MG63 (cell line): Measurements from ENCODE around the gene TBC1D16. TPM values are rescaled to one million over a fixed set of nuclear protein-coding genes. Genes with fewer than 3 reads are reported as not detected.
"Not testable (repeated sequence)": the region's sequence is repeated elsewhere in the genome, so short reads cannot be mapped to it uniquely, and the experiment has no call there.

Experiments
- DNase-seq: peaks from one replicate; pipeline ENCODE4 v3.0.0-alpha.2; 2020
- H3K27me3 ChIP-seq: fragments of 250-450 bp; sonication (Bioruptor Pico); 2 replicates; pipeline ENCODE4 v1.5.1; 2020; ENCODE audit warnings: mild to moderate bottlenecking, moderate library complexity
- H3K36me3 ChIP-seq: fragments of 250-450 bp; sonication (Bioruptor Pico); 2 replicates; pipeline ENCODE4 v1.5.1; 2020; ENCODE audit warnings: mild to moderate bottlenecking, moderate library complexity
- H3K4me3 ChIP-seq: fragments of 250-450 bp; sonication (Bioruptor Pico); 2 replicates; pipeline ENCODE4 v1.5.1; 2020; ENCODE audit warnings: mild to moderate bottlenecking, moderate library complexity
- H3K9me3 ChIP-seq: fragments of 250-450 bp; sonication (Bioruptor Pico); 2 replicates; pipeline ENCODE4 v1.5.1; 2020; ENCODE audit warnings: mild to moderate bottlenecking, moderate library complexity
- total RNA-seq: library from RNA; depleted of rRNA; stranded (reverse); fragments of >200 nt; shearing (Covaris generic); gene quantifications from 2 replicates; pipeline ENCODE4 v1.2.3, GENCODE V29; 2014; ENCODE audit warnings: low replicate concordance

TBC1D16 gene
- total RNA-seq, 1 experiment from 2014 or later = 15.0 TPM

DNA sequence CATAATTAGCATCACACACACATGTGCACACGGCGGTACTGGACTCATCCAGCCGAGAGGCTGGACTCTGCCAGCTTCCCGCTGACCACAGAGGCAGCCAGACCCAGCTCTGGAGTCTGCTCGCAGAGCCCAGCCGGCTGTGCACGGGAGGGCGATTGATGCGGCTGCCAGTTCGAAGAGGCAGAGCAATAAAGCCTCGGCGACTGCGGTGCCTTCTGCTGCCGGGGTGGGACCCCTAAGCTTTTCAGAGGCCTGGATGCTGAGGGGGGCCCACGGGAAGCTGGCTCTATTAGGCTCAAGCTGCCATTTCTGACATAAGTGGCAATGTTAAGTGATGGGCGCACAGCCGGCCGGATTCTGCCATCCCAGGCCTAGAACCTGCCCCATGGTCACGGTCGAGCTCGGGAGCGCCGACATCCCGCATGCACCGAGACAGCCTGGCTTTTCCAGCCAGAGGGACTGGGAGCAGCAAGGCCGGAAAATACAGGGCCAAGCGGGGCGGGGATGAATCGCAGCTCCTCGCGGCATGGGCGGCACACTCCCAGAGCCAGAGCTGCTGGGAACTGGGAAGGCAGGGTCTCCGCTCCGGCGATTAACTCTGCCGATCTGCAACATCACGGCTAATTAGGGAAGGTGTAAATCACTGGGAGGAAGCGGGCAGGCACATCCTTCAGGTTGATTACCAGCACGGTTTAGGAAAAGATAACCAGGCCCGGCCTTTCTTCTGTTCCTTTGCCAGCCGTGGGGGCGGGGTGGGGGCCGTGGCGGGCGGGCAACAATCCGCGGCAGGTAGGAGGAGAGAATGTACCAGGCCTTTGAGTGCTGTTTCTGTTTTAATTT is 57.7 kb downstream of the TBC1D16 start:
- Histone ChIP-seq H3K27me3 (no peaks in the 10 kb centered on the region), H3K9me3 (no peaks in the 10 kb centered on the region), H3K36me3 (no peaks in the 10 kb centered on the region), H3K4me3 (no peak overlapping the region)
- DNase-seq = no peak

DNA sequence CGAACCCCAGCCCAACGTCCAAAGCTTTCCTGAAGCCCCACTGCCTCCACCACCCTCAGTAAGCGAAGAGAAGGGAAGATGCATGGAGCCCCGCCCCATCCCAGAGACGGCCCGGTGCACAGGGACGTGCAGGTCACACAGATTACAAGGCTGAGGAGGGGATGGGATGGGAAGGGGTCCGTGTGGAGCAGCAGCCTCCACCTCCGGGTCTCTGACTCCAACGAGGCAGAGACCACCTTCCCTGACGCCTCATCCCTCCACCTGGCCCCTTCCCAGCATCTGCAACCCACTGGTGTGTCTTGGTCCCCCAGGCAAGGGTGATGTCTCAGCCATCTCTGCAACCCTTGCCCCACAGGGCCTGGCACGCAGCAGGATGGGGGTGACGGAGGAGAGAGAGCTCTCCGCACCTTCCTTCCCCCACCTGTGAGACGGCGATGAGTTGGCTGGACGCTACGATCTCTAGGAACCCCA is 58.5 kb downstream of the TBC1D16 start:
- H3K9me3 ChIP-seq = no peaks in the 10 kb centered on the region
- H3K4me3 ChIP-seq = no peak overlapping the region
- no peak for DNase-seq
- H3K27me3 ChIP-seq = no peaks in the 10 kb centered on the region
- H3K36me3 ChIP-seq = no peaks in the 10 kb centered on the region

DNA sequence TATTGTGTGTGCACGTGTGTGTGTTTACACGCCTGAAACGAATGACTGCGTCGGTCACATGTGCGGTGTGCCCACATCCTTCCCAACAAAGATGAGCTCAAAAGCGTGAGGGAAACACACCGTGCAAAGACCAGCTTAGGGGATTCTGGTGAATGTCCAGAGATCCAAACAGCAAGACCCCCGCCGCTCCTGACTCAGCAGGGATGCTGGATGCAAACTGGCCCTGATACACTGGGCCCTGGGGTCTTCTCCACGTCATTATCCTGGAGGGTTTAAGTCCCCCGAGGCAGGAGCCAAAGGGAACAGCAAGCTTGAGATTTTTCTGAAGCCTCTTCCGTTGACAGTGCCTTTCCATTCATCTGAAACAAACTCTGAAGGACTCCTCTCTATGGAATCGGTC is 59.2 kb downstream of the TBC1D16 start:
- no peak overlapping the region for H3K4me3 ChIP-seq
- no peaks in the 10 kb centered on the region for H3K27me3 ChIP-seq
- H3K36me3 ChIP-seq = no peaks in the 10 kb centered on the region
- H3K9me3 ChIP-seq = no peaks in the 10 kb centered on the region
- no peak for DNase-seq

DNA sequence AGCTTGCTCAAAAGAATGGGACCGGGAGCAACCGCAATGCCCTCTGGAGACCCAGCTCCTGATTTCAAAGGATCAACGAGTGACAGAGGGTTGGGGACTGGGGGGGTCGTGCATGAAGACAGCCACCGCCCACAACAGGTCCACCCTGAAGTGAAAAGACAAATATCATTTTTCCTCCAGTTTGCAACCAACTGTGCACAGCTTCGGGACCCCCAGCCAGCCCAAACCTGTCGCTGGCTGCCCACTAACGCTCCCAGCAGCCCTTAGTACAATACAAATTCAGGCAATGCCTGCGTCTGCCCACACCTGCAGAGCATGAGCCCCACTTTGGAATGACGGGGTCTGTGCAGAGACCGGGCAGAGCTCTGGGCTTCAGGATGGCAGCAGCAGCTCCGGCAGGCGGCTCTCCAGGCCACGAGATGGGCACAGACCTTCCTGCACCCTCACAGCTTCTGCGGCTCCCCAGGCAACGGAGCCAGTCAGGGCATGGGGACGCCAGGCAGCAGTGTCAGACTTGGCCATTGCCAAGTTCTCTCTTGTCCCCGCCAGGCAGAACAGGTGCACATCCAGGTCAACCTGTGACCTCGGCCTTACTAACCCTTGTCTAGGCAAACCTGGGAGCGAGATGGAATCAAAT is 60.1 kb downstream of the TBC1D16 start:
- Histone ChIP-seq H3K36me3 (no peaks in the 10 kb centered on the region), H3K4me3 (no peak overlapping the region), H3K27me3 (no peaks in the 10 kb centered on the region), H3K9me3 (no peaks in the 10 kb centered on the region)
- no peak for DNase-seq

- Histone ChIP-seq H3K9me3 (no peaks in the 10 kb centered on the region), H3K36me3 (no peaks in the 10 kb centered on the region), H3K4me3 (no peak overlapping the region), H3K27me3 (no peaks in the 10 kb centered on the region)
- no peak for DNase-seq
These were observed 60.8 kb downstream of the TBC1D16 start for GRCh38 chr17:79974566-79975497.

DNA sequence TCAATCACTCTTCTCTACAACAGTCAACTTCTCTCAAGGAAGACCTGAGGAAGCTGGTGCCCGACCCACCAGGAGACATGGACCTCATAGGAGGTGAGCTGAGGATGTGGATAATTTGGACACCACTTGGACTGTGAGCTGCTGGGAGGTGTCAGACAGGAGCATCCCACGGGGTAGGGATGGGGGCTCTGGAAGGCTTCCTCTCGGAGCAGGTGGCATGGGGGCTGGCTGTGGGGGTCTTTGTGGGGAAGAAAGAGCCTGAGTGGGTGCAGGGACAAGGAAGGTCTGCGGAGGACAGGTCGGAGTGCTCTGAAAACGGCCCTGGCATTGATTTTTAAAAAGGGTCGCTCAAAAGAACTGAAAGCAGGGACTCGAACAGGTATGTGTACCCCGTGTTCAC is 64.0 kb downstream of the TBC1D16 start:
- no peak for DNase-seq
- H3K4me3 ChIP-seq = no peak overlapping the region
- H3K9me3 ChIP-seq = no peaks in the 10 kb centered on the region
- H3K36me3 ChIP-seq = no peaks in the 10 kb centered on the region
- no peaks in the 10 kb centered on the region for H3K27me3 ChIP-seq

- DNase-seq = no peak
- Histone ChIP-seq H3K4me3 (no peak overlapping the region), H3K9me3 (no peaks in the 10 kb centered on the region), H3K27me3 (no peaks in the 10 kb centered on the region), H3K36me3 (no peaks in the 10 kb centered on the region)
These were observed 65.0 kb downstream of the TBC1D16 start for GRCh38 chr17:79970576-79971068.

DNA sequence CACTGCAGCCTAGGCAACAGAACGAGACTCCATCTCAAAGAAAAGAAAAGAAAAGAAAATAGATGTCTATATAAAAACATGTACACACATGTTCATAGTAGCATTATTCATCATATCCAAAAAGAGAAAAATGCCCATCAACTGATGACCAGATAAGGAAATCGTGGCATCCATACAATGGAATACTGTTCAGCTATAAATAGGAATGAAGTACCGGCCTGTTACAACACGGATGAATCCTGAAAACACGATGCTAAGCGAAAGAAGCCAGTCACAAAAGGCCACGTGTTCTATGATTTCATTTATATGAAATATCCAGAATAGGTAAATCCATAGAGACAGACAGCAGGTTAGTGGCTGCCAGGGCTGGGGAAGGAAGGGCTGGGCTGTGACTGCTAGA is 65.8 kb downstream of the TBC1D16 start:
- no peak for DNase-seq
- Histone ChIP-seq H3K4me3 (no peak overlapping the region), H3K9me3 (no peaks in the 10 kb centered on the region), H3K27me3 (no peaks in the 10 kb centered on the region), H3K36me3 (no peaks in the 10 kb centered on the region)

DNA sequence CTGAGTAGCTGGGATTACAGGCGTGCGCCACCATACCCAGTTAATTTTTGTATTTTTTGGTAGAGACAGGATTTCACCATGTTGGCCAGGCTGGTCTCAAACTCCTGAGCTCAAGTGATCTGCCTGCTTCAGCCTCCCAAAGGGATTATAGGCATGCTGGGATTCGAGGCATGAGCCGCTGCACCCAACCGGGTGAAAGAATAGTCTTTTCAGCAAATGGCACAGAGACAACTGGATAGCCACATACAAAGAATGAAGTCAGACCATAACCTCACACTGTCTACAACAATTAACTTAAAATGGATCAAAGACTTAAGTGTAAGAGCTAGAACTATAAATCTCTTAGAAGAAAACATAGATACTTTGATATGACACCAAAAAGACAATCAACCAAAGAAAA is 67.6 kb downstream of the TBC1D16 start:
- Histone ChIP-seq H3K36me3 (no peaks in the 10 kb centered on the region), H3K9me3 (no peaks in the 10 kb centered on the region), H3K4me3 (no peak overlapping the region), H3K27me3 (no peaks in the 10 kb centered on the region)
- no peak for DNase-seq

- no peak for DNase-seq
- no peaks in the 10 kb centered on the region for H3K9me3 ChIP-seq
These were observed 69.0 kb downstream of the TBC1D16 start for GRCh38 chr17:79966681-79967080.

DNA sequence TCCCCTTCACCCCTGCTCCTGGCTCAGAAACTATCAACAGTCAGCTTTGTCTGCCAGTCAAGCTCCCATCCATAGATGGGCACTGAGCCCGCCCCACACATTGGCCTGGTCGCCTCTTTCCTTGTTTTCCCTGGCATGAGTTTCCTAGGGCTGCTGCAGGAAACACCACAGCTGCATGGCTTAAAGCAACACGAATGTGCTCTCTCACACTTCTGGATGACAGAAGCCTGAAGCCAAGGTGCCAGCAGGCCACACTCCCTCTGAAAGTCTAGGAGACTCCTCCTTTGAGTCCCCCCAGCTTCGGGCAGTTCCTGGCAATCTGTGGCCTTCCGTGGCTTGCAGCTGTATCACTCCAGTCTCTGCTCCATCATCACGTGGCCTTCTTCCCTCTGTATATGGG is 69.9 kb downstream of the TBC1D16 start:
- Histone ChIP-seq H3K36me3 (no peaks in the 10 kb centered on the region), H3K9me3 (0 out of 2 replicates have a peak, but pooled peaks cover 4% of the 10 kb centered on the region), H3K27me3 (no peaks in the 10 kb centered on the region), H3K4me3 (no peak overlapping the region)
- DNase-seq = peak; percentile 84

More at GRCh38 chr17:79966681-79967080, 69.0 kb downstream of the TBC1D16 start:
- Histone ChIP-seq H3K27me3 (no peaks in the 10 kb centered on the region), H3K4me3 (no peak overlapping the region), H3K36me3 (no peaks in the 10 kb centered on the region)

GRCh38 chr17:79962467-79962866 is 73.2 kb downstream of the TBC1D16 start:
- H3K4me3 ChIP-seq, H3K36me3 ChIP-seq, H3K9me3 ChIP-seq, DNase-seq, H3K27me3 ChIP-seq: not testable (repeated sequence)

DNA sequence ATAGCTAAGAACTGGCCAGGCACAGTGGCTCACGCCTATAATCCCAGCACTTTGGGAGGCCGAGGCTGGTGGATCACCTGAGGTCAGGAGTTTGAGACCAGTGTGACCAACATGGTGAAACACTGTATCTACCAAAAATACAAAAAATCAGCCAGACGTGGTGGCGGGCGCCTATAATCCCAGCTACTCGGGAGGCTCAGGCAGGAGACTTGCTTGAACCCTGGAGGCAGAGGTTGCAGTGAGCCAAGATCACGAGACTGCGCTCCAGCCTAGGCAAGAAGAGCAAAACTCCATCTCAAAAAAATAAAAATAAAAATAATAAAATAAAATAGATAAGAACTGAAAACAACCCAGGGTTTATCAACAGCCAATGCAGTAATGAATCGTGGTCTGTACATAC is 74.1 kb downstream of the TBC1D16 start:
- H3K4me3 ChIP-seq, DNase-seq, H3K9me3 ChIP-seq, H3K27me3 ChIP-seq, H3K36me3 ChIP-seq: not testable (repeated sequence)

GRCh38 chr17:79960788-79961522 is 74.7 kb downstream of the TBC1D16 start:
- Histone ChIP-seq H3K27me3 (no peaks in the 10 kb centered on the region), H3K36me3 (no peaks in the 10 kb centered on the region), H3K9me3 (0 out of 2 replicates have a peak, but pooled peaks cover 4% of the 10 kb centered on the region), H3K4me3 (no peak overlapping the region)
- no peak for DNase-seq

GRCh38 chr17:79959042-79959441 is 76.6 kb downstream of the TBC1D16 start:
- 0 out of 2 replicates have a peak, but pooled peaks cover 4% of the 10 kb centered on the region for H3K9me3 ChIP-seq
- no peak for DNase-seq

GRCh38 chr17:79956853-79957252 is 78.8 kb downstream of the TBC1D16 start:
- Histone ChIP-seq H3K9me3 (0 out of 2 replicates have a peak, but pooled peaks cover 4% of the 10 kb centered on the region), H3K4me3 (no peak overlapping the region), H3K27me3 (no peaks in the 10 kb centered on the region), H3K36me3 (no peaks in the 10 kb centered on the region)
- no peak for DNase-seq

More at GRCh38 chr17:79959042-79959441, 76.6 kb downstream of the TBC1D16 start:
- no peak overlapping the region for H3K4me3 ChIP-seq
- H3K36me3 ChIP-seq = no peaks in the 10 kb centered on the region
- H3K27me3 ChIP-seq = no peaks in the 10 kb centered on the region
